Measurements from ENCODE around the gene MRPL18. TPM values are rescaled to one million over a fixed set of nuclear protein-coding genes. Genes with fewer than 3 reads are reported as not detected.

The MRPL18 gene
- total RNA-seq, 2 donors from 2014 or later, result 35.0 to 84.0 TPM

- intact Hi-C loops (cut with DNase I), result no loop called here
- WGBS, 2 donors, result 0% methylated on average over 21 to 60 of the region's 76 CpGs
Observed at GRCh38 chr6:159761873-159762680, 28.2 kb upstream of the MRPL18 start, which contains the start of gene ACAT2. TSS of gene ACAT2 (plus strand) at chr6:159762045. CDS start at chr6:159762088, 43 bp downstream.

GRCh38 chr6:159762681-159763293 is 27.5 kb upstream of the MRPL18 start:
- Histone ChIP-seq H3K9me3 (no peaks in the 10 kb centered on the region), H3K36me3 (replicated peaks in 1 of 2; ENCODE audit: insufficient read depth in 1 of 2, low read depth in 2 of 2) (peaks cover 0 to 3% of the 10 kb centered on the region in 2 donors), H3K4me3 (peak overlapping the region; percentile 53 to 82), H3K27me3 (no peaks in the 10 kb centered on the region), H3K27ac (peak overlapping the region; percentile 97 to 99 (median 99)), H3K4me1 (peaks cover 21% of the 10 kb centered on the region)
- WGBS, 2 donors, result 13% methylated on average over 11 to 16 of the region's 16 CpGs
- DNase-seq (peak in 3 of 4 donors; percentile 27 to 42 (median 39)), ATAC-seq (no peak)
- TF ChIP-seq POLR2A (IDR thresholded peaks at IDR 0.05) (no peak), CTCF (IDR thresholded peaks at IDR 0.05) (no peak)
- intact Hi-C loops (cut with DNase I), result no loop called here

More at GRCh38 chr6:159761873-159762680, 28.2 kb upstream of the MRPL18 start, which contains the start of gene ACAT2:
- Histone ChIP-seq H3K4me3 (peak within 1 kb of the TSS; percentile 53 to 82), H3K4me1 (peaks cover 21% of the 10 kb centered on the region), H3K9me3 (no peaks in the 10 kb centered on the region), H3K27ac (peak within 1 kb of the TSS; percentile 97 to 99 (median 99)), H3K36me3 (replicated peaks in 1 of 2; ENCODE audit: insufficient read depth in 1 of 2, low read depth in 2 of 2) (peaks cover 0 to 3% of the 10 kb centered on the region in 2 donors), H3K27me3 (no peaks in the 10 kb centered on the region)
- peak; percentile 95 to 97 (median 96) for DNase-seq
- peak; percentile 98 for ATAC-seq
- TF ChIP-seq CTCF (IDR thresholded peaks at IDR 0.05) (peak in 4 of 7 experiments; percentile 20 to 47 (median 28)), POLR2A (IDR thresholded peaks at IDR 0.05) (peak; percentile 57 to 74 (median 70))

- DNase-seq, result no peak
- Histone ChIP-seq H3K27ac (no peak overlapping the region), H3K9me3 (no peaks in the 10 kb centered on the region), H3K36me3 (replicated peaks in 1 of 2; ENCODE audit: insufficient read depth in 1 of 2, low read depth in 2 of 2) (peaks cover 0 to 5% of the 10 kb centered on the region in 2 donors), H3K4me3 (no peak overlapping the region), H3K4me1 (peaks cover 9% of the 10 kb centered on the region), H3K27me3 (no peaks in the 10 kb centered on the region)
- intact Hi-C loops (cut with DNase I), result no loop called here
- TF ChIP-seq POLR2A (IDR thresholded peaks at IDR 0.05), result no peak
- no peak for TF ChIP-seq CTCF (IDR thresholded peaks at IDR 0.05)
- ATAC-seq, result no peak
Observed at GRCh38 chr6:159766906-159767305, 23.4 kb upstream of the MRPL18 start.

GRCh38 chr6:159769470-159769869 is 20.8 kb upstream of the MRPL18 start:
- DNase-seq, result no peak
- Histone ChIP-seq H3K4me3 (no peak overlapping the region), H3K27me3 (no peaks in the 10 kb centered on the region), H3K4me1 (no peaks in the 10 kb centered on the region), H3K36me3 (replicated peaks in 1 of 2; ENCODE audit: insufficient read depth in 1 of 2, low read depth in 2 of 2) (peaks cover 0 to 5% of the 10 kb centered on the region in 2 donors), H3K9me3 (no peaks in the 10 kb centered on the region), H3K27ac (no peak overlapping the region)
- intact Hi-C loops (cut with DNase I), result no loop called here
- no peak for TF ChIP-seq POLR2A (IDR thresholded peaks at IDR 0.05)
- TF ChIP-seq CTCF (IDR thresholded peaks at IDR 0.05), result no peak
- ATAC-seq, result no peak

Data from body of pancreas (tissue), 4 donors.